HepG2 (cell line): ENCODE data around the gene TNFAIP3. TPM values are rescaled to one million over a fixed set of nuclear protein-coding genes. Genes with fewer than 3 reads are reported as not detected.

ENCODE experiments used
- ATAC-seq: fragments of 200-7000 bp; cut with Tn5 transposase; 3 replicates; pipeline ENCODE4 v1.9.1; 2020; ENCODE audit warnings: mild to moderate bottlenecking, moderate library complexity
- BruUV-seq: library from RNA; stranded (reverse); fragments of 400-500 nt; replicated peaks from 2 replicates; lab custom pipeline; 2021; lab: Mats Ljungman, UMichigan
- CTCF ChIA-PET: fragments of 300-600 bp; formaldehyde crosslinking; extraction: SDS; loops from one replicate; lab custom pipeline; 2021; ENCODE audit warnings: low total read pairs, inconsistent platforms, low intra/inter-chr PET ratio; lab: Yijun Ruan, JAX
- POLR2A ChIA-PET: fragments of 350-600 bp; sonication (Branson Sonifier 250); formaldehyde crosslinking; loops from one replicate; lab custom pipeline; 2020; ENCODE audit warnings: antibody characterized with exemption, inconsistent platforms; lab: Yijun Ruan, JAX
- DNase-seq: peaks from one replicate; pipeline ENCODE4 v3.0.0-alpha.2; 2015; ENCODE audit warnings: low spot score
- FAIRE-seq: peaks from 3 replicates; lab custom pipeline; 2011; peaks lifted over from hg19 to GRCh38; lab: Jason Lieb, UNC
- H2AFZ ChIP-seq: one replicate; pipeline ENCODE4 v1.6.1; 2011; ENCODE audit warnings: low read length, inconsistent platforms
- H3K27ac ChIP-seq: fragments of 300-600 bp; 3 replicates; pipeline ENCODE4 v1.8.0; 2011; ENCODE audit warnings: mixed run types, mild to moderate bottlenecking, mixed read lengths, low read length, inconsistent platforms; ENCODE audit not compliant: insufficient read depth; ENCODE audit errors: extremely low read length
- H3K27me3 ChIP-seq, 2 experiments: fragments of 200-600 bp in 1 of 2; 2 replicates in 1 of 2; 3 replicates in 1 of 2; pipeline versions ENCODE4 v1.6.0 to v1.8.0; 2011; ENCODE audit warnings: low read length in 2 of 2, mild to moderate bottlenecking in 2 of 2, moderate library complexity in 2 of 2, inconsistent platforms in 1 of 2; ENCODE audit not compliant: insufficient read depth in 2 of 2, control insufficient read depth in 1 of 2
- H3K36me3 ChIP-seq, 2 experiments: fragments of 200-600 bp in 1 of 2; replicated peaks in 1 of 2; 2 replicates in 1 of 2; 3 replicates in 1 of 2; pipeline versions ENCODE4 v1.5.1 to v1.8.0; 2011; ENCODE audit warnings: low read length in 2 of 2, inconsistent platforms in 1 of 2; ENCODE audit not compliant: insufficient read depth in 2 of 2, control insufficient read depth in 1 of 2
- H3K4me1 ChIP-seq: 2 replicates; pipeline ENCODE4 v1.5.1; 2012; ENCODE audit warnings: low read length, inconsistent platforms; ENCODE audit not compliant: insufficient read depth
- H3K4me2 ChIP-seq: 2 replicates; pipeline ENCODE4 v1.6.0; 2011; ENCODE audit warnings: low read depth, low read length, inconsistent platforms
- H3K4me3 ChIP-seq, 3 experiments: fragments of 200-600 bp in 1 of 3; sonication (generic), shearing (Covaris generic) in 1 of 3; replicated peaks in 1 of 3; 2 replicates each; pipeline ENCODE4 v1.5.1; 2011 to 2016; ENCODE audit warnings: low read length in 3 of 3, inconsistent platforms in 2 of 3, low read depth in 2 of 3, mild to moderate bottlenecking in 2 of 3, control low read depth in 1 of 3, mixed read lengths in 1 of 3; ENCODE audit not compliant: insufficient read depth in 1 of 3
- H3K79me2 ChIP-seq: one replicate; pipeline ENCODE4 v1.6.1; 2011; ENCODE audit warnings: low read length, inconsistent platforms; ENCODE audit not compliant: insufficient read depth
- H3K9ac ChIP-seq: 2 replicates; pipeline ENCODE4 v1.6.0; 2011; ENCODE audit warnings: mild to moderate bottlenecking, low read depth, low read length, inconsistent platforms; ENCODE audit not compliant: insufficient read depth
- H3K9me3 ChIP-seq: 2 replicates; pipeline ENCODE4 v1.5.1; 2012; ENCODE audit warnings: mild to moderate bottlenecking, low read length
- H4K20me1 ChIP-seq: 2 replicates; pipeline ENCODE4 v1.6.0; 2011; ENCODE audit warnings: inconsistent platforms, mild to moderate bottlenecking, low read length, moderate library complexity; ENCODE audit not compliant: insufficient read depth
- CBX2 ChIP-seq, 2 experiments: fragments of 200-600 bp in 1 of 2; sonication (generic); formaldehyde crosslinking in 1 of 2; IDR thresholded peaks; 2 replicates each; pipeline versions ENCODE4 v1.7.0 to v1.8.1; 2018 to 2022; ENCODE audit warnings: low read depth in 2 of 2, low read length in 1 of 2, mild to moderate bottlenecking in 1 of 2, missing genetic modification reagents in 1 of 2
- KAT7 ChIP-seq: IDR thresholded peaks from 2 replicates; pipeline ENCODE4 v1.6.1; 2018; ENCODE audit warnings: borderline replicate concordance, missing compliant biosample characterization
- PAWR ChIP-seq: sonication (generic); formaldehyde crosslinking; IDR thresholded peaks from 2 replicates; pipeline ENCODE4 v1.4.0; 2020; ENCODE audit warnings: missing genetic modification reagents, mild to moderate bottlenecking, borderline replicate concordance
- POLR2G ChIP-seq: fragments of 200-400 bp; formaldehyde crosslinking; IDR thresholded peaks from 2 replicates; pipeline ENCODE4 v1.6.1; 2018; ENCODE audit warnings: mild to moderate bottlenecking, low read depth, low read length, moderate library complexity
- RBM22 ChIP-seq: fragments of 200-400 bp; formaldehyde crosslinking; optimal IDR thresholded peaks from 2 replicates; pipeline ENCODE3; 2017; ENCODE audit warnings: mild to moderate bottlenecking, low read length, moderate library complexity
- RXRA ChIP-seq: sonication (generic); formaldehyde crosslinking; IDR thresholded peaks from 2 replicates; pipeline ENCODE4 v1.5.1; 2020; ENCODE audit warnings: missing genetic modification reagents
- SUZ12 ChIP-seq: fragments of 150-350 bp; IDR thresholded peaks from 2 replicates; pipeline ENCODE4 v1.6.1; 2014; ENCODE audit warnings: low read depth, low read length
- YEATS4 ChIP-seq: sonication (generic); formaldehyde crosslinking; IDR thresholded peaks from 2 replicates; pipeline ENCODE4 v1.4.0; 2020; ENCODE audit warnings: missing genetic modification reagents, borderline replicate concordance
- ZC3H13 ChIP-seq: sonication (generic); formaldehyde crosslinking; IDR thresholded peaks from 2 replicates; pipeline ENCODE4 v1.8.1; 2023; ENCODE audit warnings: mild to moderate bottlenecking, missing genetic modification reagents, moderate library complexity
- ZFP37 ChIP-seq: sonication (generic); formaldehyde crosslinking; IDR thresholded peaks from 2 replicates; pipeline ENCODE4 v1.4.0; 2020; ENCODE audit warnings: missing genetic modification reagents, borderline replicate concordance
- ZFP41 ChIP-seq: sonication (generic); formaldehyde crosslinking; IDR thresholded peaks from 2 replicates; pipeline ENCODE4 v1.4.0; 2020; ENCODE audit warnings: mild to moderate bottlenecking, missing genetic modification reagents, borderline replicate concordance
- ZFYVE20 ChIP-seq: sonication (generic); formaldehyde crosslinking; IDR thresholded peaks from 2 replicates; pipeline ENCODE4 v1.8.0; 2023; ENCODE audit warnings: low read depth, mild to moderate bottlenecking, moderate library complexity, missing genetic modification reagents, borderline replicate concordance
- ZNF20 ChIP-seq: sonication (generic); formaldehyde crosslinking; IDR thresholded peaks from 2 replicates; pipeline ENCODE4 v1.4.0; 2020; ENCODE audit warnings: mild to moderate bottlenecking, moderate library complexity, missing genetic modification reagents
- ZNF7 ChIP-seq: IDR thresholded peaks from 2 replicates; pipeline ENCODE4 v1.6.1; 2016; ENCODE audit warnings: missing biosample characterization, missing genetic modification reagents
- WGBS: methylation state at CpG from one replicate; pipeline ENCODE4 v1.1.6; 2017; ENCODE audit warnings: low lambda C conversion rate; 5-methylcytosine and 5-hydroxymethylcytosine counted together
- in situ Hi-C: cut with HindIII; loops from 2 replicates; pipeline ENCODE4 v1.10.0; 2017; ENCODE audit warnings: low pct_unique_long_range_greater_than_20kb; ENCODE audit not compliant: extremely low pct_ligation_motif_present
- intact Hi-C: fragments of 100-400 bp; cut with micrococcal nuclease; formaldehyde crosslinking; loops from one replicate; pipeline ENCODE4 v1.10.0; 2022; ENCODE audit not compliant: unreplicated experiment
- polyA plus RNA-seq, 8 experiments: library from polyadenylated mRNA; depleted of rRNA in 3 of 8; stranded (reverse) in 7 of 8; unstranded in 1 of 8; fragments of >200 nt; fragmentation: Illumina TruSeq in 4 of 8; extraction: Trizol in 4 of 8; gene quantifications; 2 replicates each; pipeline versions ENCODE4 v1.2.1 to v1.2.3, GENCODE V29; 2011 to 2016; ENCODE audit warnings: low read depth in 4 of 8, missing spikeins in 1 of 8, mixed read lengths in 1 of 8; ENCODE audit not compliant: insufficient read depth in 1 of 8
- total RNA-seq, 5 experiments: library from RNA; depleted of rRNA; stranded (reverse); fragments of >200 nt; fragmentation: Illumina TruSeq; extraction: Trizol; gene quantifications; 2 replicates each; pipeline ENCODE4 v1.2.3, GENCODE V29; 2016; ENCODE audit warnings: low read depth in 1 of 5

The TNFAIP3 gene
- total and polyA plus RNA-seq, 2 of the 13 experiments (the other 11 are each of a cell fraction or from before 2014, with no cell fraction given) = 28.2 to 47.1 TPM

DNA sequence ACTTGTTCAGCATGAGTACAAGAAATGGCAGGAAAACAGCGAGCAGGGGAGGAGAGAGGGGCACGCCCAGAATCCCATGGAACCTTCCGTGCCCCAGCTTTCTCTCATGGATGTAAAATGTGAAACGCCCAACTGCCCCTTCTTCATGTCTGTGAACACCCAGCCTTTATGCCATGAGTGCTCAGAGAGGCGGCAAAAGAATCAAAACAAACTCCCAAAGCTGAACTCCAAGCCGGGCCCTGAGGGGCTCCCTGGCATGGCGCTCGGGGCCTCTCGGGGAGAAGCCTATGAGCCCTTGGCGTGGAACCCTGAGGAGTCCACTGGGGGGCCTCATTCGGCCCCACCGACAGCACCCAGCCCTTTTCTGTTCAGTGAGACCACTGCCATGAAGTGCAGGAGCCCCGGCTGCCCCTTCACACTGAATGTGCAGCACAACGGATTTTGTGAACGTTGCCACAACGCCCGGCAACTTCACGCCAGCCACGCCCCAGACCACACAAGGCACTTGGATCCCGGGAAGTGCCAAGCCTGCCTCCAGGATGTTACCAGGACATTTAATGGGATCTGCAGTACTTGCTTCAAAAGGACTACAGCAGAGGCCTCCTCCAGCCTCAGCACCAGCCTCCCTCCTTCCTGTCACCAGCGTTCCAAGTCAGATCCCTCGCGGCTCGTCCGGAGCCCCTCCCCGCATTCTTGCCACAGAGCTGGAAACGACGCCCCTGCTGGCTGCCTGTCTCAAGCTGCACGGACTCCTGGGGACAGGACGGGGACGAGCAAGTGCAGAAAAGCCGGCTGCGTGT lies 11.6 kb downstream of the TNFAIP3 start (continued):
- TF ChIP-seq RBM22 (peak; percentile 82), ZFP37 (CRISPR knock-in tag) (no peak), POLR2G (peak; percentile 44), ZFYVE20 (CRISPR knock-in tag) (no peak), RXRA (CRISPR knock-in tag) (peak; percentile 44; the same call in 1 of the 2 replicates)

DNA sequence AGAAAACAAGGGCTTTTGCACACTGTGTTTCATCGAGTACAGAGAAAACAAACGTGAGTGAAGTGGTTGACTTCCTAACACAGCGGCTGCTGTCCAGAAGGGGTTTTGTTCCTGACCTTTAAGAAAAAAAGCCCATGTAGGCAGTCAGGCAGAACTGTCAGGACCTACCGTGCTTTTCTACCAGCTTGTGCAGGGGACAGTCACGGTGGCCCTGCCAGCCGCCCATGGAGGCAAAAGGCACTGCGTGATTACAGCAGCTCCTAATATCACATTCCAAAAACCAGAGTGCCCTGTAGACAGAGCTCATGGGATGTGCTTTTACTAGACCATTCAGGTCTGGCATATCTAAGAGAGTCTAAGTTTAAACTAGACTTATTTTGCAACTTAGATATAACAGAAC lies 12.2 kb downstream of the TNFAIP3 start:
- H4K20me1 ChIP-seq = peaks cover 55% of the 10 kb centered on the region
- no TSS peak for BruUV-seq
- H3K4me3 ChIP-seq = no peak overlapping the region
- no peak overlapping the region for H2AFZ ChIP-seq
- no peaks in the 10 kb centered on the region for H3K27me3 ChIP-seq
- no peak for ATAC-seq
- H3K79me2 ChIP-seq = peaks cover 26% of the 10 kb centered on the region
- H3K9me3 ChIP-seq = no peaks in the 10 kb centered on the region
- 98% methylated on average over 5 of the region's 7 CpGs for WGBS
- TF ChIP-seq ZNF7 (CRISPR knock-in tag) = no peak
- TF ChIP-seq ZC3H13 = 0 out of 2 replicates have a peak, but pooled peaks have one; percentile 28
- no peak for TF ChIP-seq CBX2 (IDR thresholded peaks at IDR 0.05; ENCODE audit: low read depth, low read length)
- TF ChIP-seq CBX2 (CRISPR knock-in tag; IDR thresholded peaks at IDR 0.05; ENCODE audit: low read depth) = no peak
- TF ChIP-seq YEATS4 = no peak
- TF ChIP-seq PAWR (CRISPR knock-in tag) = no peak
- TF ChIP-seq SUZ12 = no peak
- TF ChIP-seq KAT7 (CRISPR knock-in tag) = no peak
- no peak for TF ChIP-seq ZNF20 (CRISPR knock-in tag)
- no peak for TF ChIP-seq ZFP41
- FAIRE-seq = no peak
- no peak overlapping the region for H3K4me2 ChIP-seq
- in situ Hi-C loops (no loop called here), intact Hi-C loops (no loop called here)
- H3K4me1 ChIP-seq = peaks cover 16% of the 10 kb centered on the region
- ChIA-PET POLR2A (no interaction called here), CTCF (no interaction called here)
- DNase-seq = no peak
- H3K27ac ChIP-seq = no peak overlapping the region
- peaks cover 56 to 85% of the 10 kb centered on the region in 2 experiments for H3K36me3 ChIP-seq
- no peak overlapping the region for H3K9ac ChIP-seq
